ENCODE results near the gene ALAS1. TPM values are rescaled to one million over a fixed set of nuclear protein-coding genes. Genes with fewer than 3 reads are reported as not detected.

Gene ALAS1
- polyA plus RNA-seq, 1 donor (not counting 4 experiments of a cell fraction or from before 2014, with no cell fraction given): 74.1 TPM

GRCh38 chr3:52185837-52186236 is 12.1 kb upstream of the ALAS1 start:
- no peak overlapping the region for H2AFZ ChIP-seq (ENCODE audit: control insufficient read depth, low read length)
- no peaks in the 10 kb centered on the region for H3K79me2 ChIP-seq (ENCODE audit: control insufficient read depth, insufficient read depth, low read length)
- H3K36me3 ChIP-seq (ENCODE audit: control insufficient read depth in 2 of 2, extremely low read depth in 1 of 2, insufficient read depth in 2 of 2, low read length in 2 of 2): no peaks in the 10 kb centered on the region
- no peak overlapping the region for H3K4me2 ChIP-seq (ENCODE audit: control insufficient read depth, extremely low read depth, insufficient read depth, low read depth, low read length)
- dilution Hi-C loops (cut with MboI; ENCODE audit: extremely low pct_ligation_motif_present, low sequenced_read_pairs): no loop called here
- no peaks in the 10 kb centered on the region for H4K20me1 ChIP-seq (ENCODE audit: control insufficient read depth, extremely low read depth, insufficient read depth, low read length)
- H3K9me3 ChIP-seq (ENCODE audit: control insufficient read depth, low read depth, low read length): no peaks in the 10 kb centered on the region
- no peak overlapping the region for H3K9ac ChIP-seq (ENCODE audit: control insufficient read depth, extremely low read depth, insufficient read depth, low read length)
- H3K27ac ChIP-seq (ENCODE audit: control insufficient read depth, insufficient read depth, low read length): no peak overlapping the region
- H3K27me3 ChIP-seq (ENCODE audit: control insufficient read depth, extremely low read depth, insufficient read depth, low read length): no peaks in the 10 kb centered on the region
- H3K4me3 ChIP-seq (ENCODE audit: control insufficient read depth in 2 of 3, extremely low read depth in 1 of 3, insufficient read depth in 2 of 3, low read depth in 1 of 3, low read length in 3 of 3): no peak overlapping the region
- no peak for FAIRE-seq
- H3K4me1 ChIP-seq (ENCODE audit: control insufficient read depth, extremely low read depth, insufficient read depth, low read length): peaks cover 3% of the 10 kb centered on the region
- TF ChIP-seq, protein P1, sequence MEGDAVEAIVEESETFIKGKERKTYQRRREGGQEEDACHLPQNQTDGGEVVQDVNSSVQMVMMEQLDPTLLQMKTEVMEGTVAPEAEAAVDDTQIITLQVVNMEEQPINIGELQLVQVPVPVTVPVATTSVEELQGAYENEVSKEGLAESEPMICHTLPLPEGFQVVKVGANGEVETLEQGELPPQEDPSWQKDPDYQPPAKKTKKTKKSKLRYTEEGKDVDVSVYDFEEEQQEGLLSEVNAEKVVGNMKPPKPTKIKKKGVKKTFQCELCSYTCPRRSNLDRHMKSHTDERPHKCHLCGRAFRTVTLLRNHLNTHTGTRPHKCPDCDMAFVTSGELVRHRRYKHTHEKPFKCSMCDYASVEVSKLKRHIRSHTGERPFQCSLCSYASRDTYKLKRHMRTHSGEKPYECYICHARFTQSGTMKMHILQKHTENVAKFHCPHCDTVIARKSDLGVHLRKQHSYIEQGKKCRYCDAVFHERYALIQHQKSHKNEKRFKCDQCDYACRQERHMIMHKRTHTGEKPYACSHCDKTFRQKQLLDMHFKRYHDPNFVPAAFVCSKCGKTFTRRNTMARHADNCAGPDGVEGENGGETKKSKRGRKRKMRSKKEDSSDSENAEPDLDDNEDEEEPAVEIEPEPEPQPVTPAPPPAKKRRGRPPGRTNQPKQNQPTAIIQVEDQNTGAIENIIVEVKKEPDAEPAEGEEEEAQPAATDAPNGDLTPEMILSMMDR (optimal IDR thresholded peaks at IDR 0.05 in 1 of 3, IDR thresholded peaks at IDR 0.05 in 1 of 3, conservative IDR thresholded peaks at IDR 0.05 in 1 of 3; ENCODE audit: extremely low read depth in 1 of 3, insufficient read depth in 2 of 3, low read length in 3 of 3): no peak
- TF ChIP-seq EZH2 (IDR thresholded peaks at IDR 0.05; ENCODE audit: low read length): no peak
- H3K9me1 ChIP-seq (ENCODE audit: control insufficient read depth, extremely low read depth, insufficient read depth, low read length): no peaks in the 10 kb centered on the region
- no peak for DNase-seq (ENCODE audit: low read depth, low spot score)

DNA sequence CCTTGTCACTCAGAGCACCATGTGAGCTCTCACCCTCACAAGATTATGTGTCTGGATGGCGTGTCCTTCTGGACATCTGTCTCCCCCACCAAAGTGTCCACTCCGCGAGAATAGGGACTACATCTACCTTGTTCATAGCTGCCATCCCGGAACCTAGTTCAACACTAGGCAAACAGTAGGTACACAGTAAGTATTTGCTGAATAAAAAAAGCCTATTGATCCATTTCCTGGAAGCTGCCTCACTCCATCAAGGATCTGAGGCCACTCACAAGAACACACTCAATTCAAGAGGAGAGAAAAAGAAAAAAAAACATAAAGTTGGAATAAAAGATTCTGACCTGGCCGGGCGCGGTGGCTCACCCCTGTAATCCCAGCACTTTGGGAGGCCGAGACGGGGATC is 11.2 kb upstream of the ALAS1 start:
- dilution Hi-C loops (cut with MboI; ENCODE audit: extremely low pct_ligation_motif_present, low sequenced_read_pairs): no loop called here
- Histone ChIP-seq H3K36me3 (ENCODE audit: control insufficient read depth in 2 of 2, extremely low read depth in 1 of 2, insufficient read depth in 2 of 2, low read length in 2 of 2) (no peaks in the 10 kb centered on the region), H3K4me3 (ENCODE audit: control insufficient read depth in 2 of 3, extremely low read depth in 1 of 3, insufficient read depth in 2 of 3, low read depth in 1 of 3, low read length in 3 of 3) (no peak overlapping the region), H3K9me3 (ENCODE audit: control insufficient read depth, low read depth, low read length) (no peaks in the 10 kb centered on the region), H2AFZ (ENCODE audit: control insufficient read depth, low read length) (no peak overlapping the region), H3K9me1 (ENCODE audit: control insufficient read depth, extremely low read depth, insufficient read depth, low read length) (no peaks in the 10 kb centered on the region), H4K20me1 (ENCODE audit: control insufficient read depth, extremely low read depth, insufficient read depth, low read length) (no peaks in the 10 kb centered on the region), H3K27me3 (ENCODE audit: control insufficient read depth, extremely low read depth, insufficient read depth, low read length) (no peaks in the 10 kb centered on the region), H3K9ac (ENCODE audit: control insufficient read depth, extremely low read depth, insufficient read depth, low read length) (no peak overlapping the region), H3K27ac (ENCODE audit: control insufficient read depth, insufficient read depth, low read length) (no peak overlapping the region), H3K79me2 (ENCODE audit: control insufficient read depth, insufficient read depth, low read length) (no peaks in the 10 kb centered on the region), H3K4me2 (ENCODE audit: control insufficient read depth, extremely low read depth, insufficient read depth, low read depth, low read length) (no peak overlapping the region), H3K4me1 (ENCODE audit: control insufficient read depth, extremely low read depth, insufficient read depth, low read length) (peaks cover 2% of the 10 kb centered on the region)
- FAIRE-seq: no peak
- TF ChIP-seq, protein P1 (optimal IDR thresholded peaks at IDR 0.05 in 1 of 3, IDR thresholded peaks at IDR 0.05 in 1 of 3, conservative IDR thresholded peaks at IDR 0.05 in 1 of 3; ENCODE audit: extremely low read depth in 1 of 3, insufficient read depth in 2 of 3, low read length in 3 of 3): no peak
- no peak for TF ChIP-seq EZH2 (IDR thresholded peaks at IDR 0.05; ENCODE audit: low read length)
- no peak for DNase-seq (ENCODE audit: low read depth, low spot score)
